Measurements from ENCODE around the gene CYB561D1. TPM values are rescaled to one million over a fixed set of nuclear protein-coding genes. Genes with fewer than 3 reads are reported as not detected.

CYB561D1 gene
- total and polyA plus RNA-seq, 3 donors from 2014 or later, result 8.0 to 11.5 (median 8.0) TPM

GRCh38 chr1:109482791-109483671 is 10.9 kb upstream of the CYB561D1 start:
- Histone ChIP-seq H3K9me3 (no peaks in the 10 kb centered on the region), H3K27ac (peak overlapping the region in 1 of 2 donors; percentile 36), H3K4me3 (peak overlapping the region; percentile 62 to 83), H3K4me1 (peaks cover 16% of the 10 kb centered on the region), H3K27me3 (no peaks in the 10 kb centered on the region), H3K36me3 (ENCODE audit: low read depth, missing control alignments) (no peaks in the 10 kb centered on the region)
- DNase-seq, result no peak
- intact Hi-C loops (cut with DNase I; ENCODE audit: low total_unique reads), result no loop called here
- TF ChIP-seq CTCF (IDR thresholded peaks at IDR 0.05), result no peak
- TF ChIP-seq POLR2A (IDR thresholded peaks at IDR 0.05), result no peak
- 11% methylated on average over 17 to 29 of the region's 29 CpGs for WGBS, 2 donors

- Histone ChIP-seq H3K9me3 (no peaks in the 10 kb centered on the region), H3K36me3 (ENCODE audit: low read depth, missing control alignments) (no peaks in the 10 kb centered on the region), H3K4me1 (peaks cover 20% of the 10 kb centered on the region), H3K27me3 (no peaks in the 10 kb centered on the region), H3K27ac (peak within 1 kb of the TSS; percentile 94 to 97), H3K4me3 (peak within 1 kb of the TSS; percentile 73 to 83)
- no peak for TF ChIP-seq POLR2A (IDR thresholded peaks at IDR 0.05)
- no peak for TF ChIP-seq CTCF (IDR thresholded peaks at IDR 0.05)
- 1 to 2% methylated on average over 25 to 68 of the region's 73 CpGs for WGBS, 2 donors
- intact Hi-C loops (cut with DNase I; ENCODE audit: low total_unique reads), result no loop called here
- DNase-seq, result peak; percentile 92
Measured at GRCh38 chr1:109483672-109484518, 10.0 kb upstream of the CYB561D1 start, which contains the start of gene ATXN7L2. ATXN7L2 (plus strand) TSS chr1:109483905; CDS start chr1:109483954, 49 bp downstream.

GRCh38 chr1:109484519-109484975 is 9.3 kb upstream of the CYB561D1 start:
- 17 to 19% methylated on average over 15 of the region's 15 CpGs for WGBS, 2 donors
- no peaks in the 10 kb centered on the region for H3K36me3 ChIP-seq (ENCODE audit: low read depth, missing control alignments)
- TF ChIP-seq CTCF (IDR thresholded peaks at IDR 0.05), result no peak
- no peak for TF ChIP-seq POLR2A (IDR thresholded peaks at IDR 0.05)
- H3K9me3 ChIP-seq, result no peaks in the 10 kb centered on the region
- peak overlapping the region in 1 of 2 donors; percentile 94 for H3K27ac ChIP-seq
- H3K27me3 ChIP-seq, result no peaks in the 10 kb centered on the region
- no peak for DNase-seq
- peaks cover 20% of the 10 kb centered on the region for H3K4me1 ChIP-seq
- intact Hi-C loops (cut with DNase I; ENCODE audit: low total_unique reads), result no loop called here
- H3K4me3 ChIP-seq, result peak overlapping the region; percentile 73 to 83

- H3K9me3 ChIP-seq, result no peaks in the 10 kb centered on the region
- intact Hi-C loops (cut with DNase I; ENCODE audit: low total_unique reads), result no loop called here
- H3K4me3 ChIP-seq, result peak overlapping the region in 1 of 2 donors; percentile 73
- no peak overlapping the region for H3K27ac ChIP-seq
- H3K27me3 ChIP-seq, result no peaks in the 10 kb centered on the region
- DNase-seq, result no peak
- TF ChIP-seq POLR2A (IDR thresholded peaks at IDR 0.05) (no peak), CTCF (IDR thresholded peaks at IDR 0.05) (no peak)
- H3K4me1 ChIP-seq, result peaks cover 20% of the 10 kb centered on the region
- WGBS, 2 donors, result 18% methylated on average over 3 of the region's 3 CpGs
- no peaks in the 10 kb centered on the region for H3K36me3 ChIP-seq (ENCODE audit: low read depth, missing control alignments)
Measured at GRCh38 chr1:109485001-109485400, 8.9 kb upstream of the CYB561D1 start.
